GM19452 (cell line): Measurements from ENCODE around the gene RAB11FIP4.
"Not testable (repeated sequence)": the region's sequence is repeated elsewhere in the genome, so short reads cannot be mapped to it uniquely, and the experiment has no call there.

ENCODE experiments used
- ATAC-seq: cut with Tn5 transposase; IDR thresholded peaks from one replicate; pipeline ENCODE4 v1.9.1; 2021; ENCODE audit not compliant: unreplicated experiment

The RAB11FIP4 gene, protein sequence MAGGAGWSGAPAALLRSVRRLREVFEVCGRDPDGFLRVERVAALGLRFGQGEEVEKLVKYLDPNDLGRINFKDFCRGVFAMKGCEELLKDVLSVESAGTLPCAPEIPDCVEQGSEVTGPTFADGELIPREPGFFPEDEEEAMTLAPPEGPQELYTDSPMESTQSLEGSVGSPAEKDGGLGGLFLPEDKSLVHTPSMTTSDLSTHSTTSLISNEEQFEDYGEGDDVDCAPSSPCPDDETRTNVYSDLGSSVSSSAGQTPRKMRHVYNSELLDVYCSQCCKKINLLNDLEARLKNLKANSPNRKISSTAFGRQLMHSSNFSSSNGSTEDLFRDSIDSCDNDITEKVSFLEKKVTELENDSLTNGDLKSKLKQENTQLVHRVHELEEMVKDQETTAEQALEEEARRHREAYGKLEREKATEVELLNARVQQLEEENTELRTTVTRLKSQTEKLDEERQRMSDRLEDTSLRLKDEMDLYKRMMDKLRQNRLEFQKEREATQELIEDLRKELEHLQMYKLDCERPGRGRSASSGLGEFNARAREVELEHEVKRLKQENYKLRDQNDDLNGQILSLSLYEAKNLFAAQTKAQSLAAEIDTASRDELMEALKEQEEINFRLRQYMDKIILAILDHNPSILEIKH

GRCh38 chr17:31391496-31391949 is at the start of gene RAB11FIP4:
TSS of gene RAB11FIP4 (plus strand) at chr17:31391675. CDS start at chr17:31391853, 178 bp downstream.
- no peak for ATAC-seq

DNA sequence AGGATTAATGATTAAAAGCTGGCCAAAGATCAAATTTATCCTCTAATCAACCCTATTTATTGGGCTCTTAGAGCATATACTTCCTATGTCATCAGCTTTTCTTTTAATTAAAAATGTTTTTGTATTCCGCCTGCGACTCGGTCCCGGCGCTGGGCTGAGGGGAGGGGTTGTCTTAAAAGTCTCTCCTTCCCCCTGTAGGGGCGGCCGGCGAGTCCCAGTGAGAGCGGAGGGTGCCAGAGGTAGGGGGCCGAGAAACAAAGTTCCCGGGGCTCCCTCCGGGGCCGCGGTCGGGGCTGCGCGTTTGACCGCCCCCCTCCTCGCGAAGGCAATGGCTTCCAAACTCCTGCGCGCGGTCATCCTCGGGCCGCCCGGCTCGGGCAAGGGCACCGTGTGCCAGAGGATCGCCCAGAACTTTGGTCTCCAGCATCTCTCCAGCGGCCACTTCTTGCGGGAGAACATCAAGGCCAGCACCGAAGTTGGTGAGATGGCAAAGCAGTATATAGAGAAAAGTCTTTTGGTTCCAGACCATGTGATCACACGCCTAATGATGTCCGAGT is 46.2 kb upstream of the RAB11FIP4 start:
- not testable (repeated sequence) for ATAC-seq

GRCh38 chr17:31349454-31349853 is 42.0 kb upstream of the RAB11FIP4 start:
- no peak for ATAC-seq

DNA sequence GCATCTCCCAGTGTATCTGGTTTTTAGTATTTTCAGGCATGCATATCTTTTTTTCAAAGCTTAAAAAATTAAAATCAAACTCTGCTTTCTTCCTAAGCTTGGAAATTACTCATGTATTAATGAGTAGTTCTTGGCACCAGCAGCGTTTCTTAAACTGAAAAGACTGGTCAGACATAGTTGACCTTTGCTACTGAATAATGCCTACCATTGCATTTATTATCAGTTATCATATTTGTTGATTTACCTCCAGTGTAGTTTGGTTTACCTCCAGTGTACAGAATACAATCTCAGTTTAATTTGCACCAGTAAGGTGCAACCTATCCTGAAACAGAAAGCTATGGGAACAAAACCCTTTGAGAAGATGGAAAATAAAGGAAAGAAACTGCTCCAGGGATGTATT is 35.5 kb upstream of the RAB11FIP4 start:
- ATAC-seq = no peak

- ATAC-seq = no peak
Measured at GRCh38 chr17:31357091-31357490, 34.4 kb upstream of the RAB11FIP4 start.

DNA sequence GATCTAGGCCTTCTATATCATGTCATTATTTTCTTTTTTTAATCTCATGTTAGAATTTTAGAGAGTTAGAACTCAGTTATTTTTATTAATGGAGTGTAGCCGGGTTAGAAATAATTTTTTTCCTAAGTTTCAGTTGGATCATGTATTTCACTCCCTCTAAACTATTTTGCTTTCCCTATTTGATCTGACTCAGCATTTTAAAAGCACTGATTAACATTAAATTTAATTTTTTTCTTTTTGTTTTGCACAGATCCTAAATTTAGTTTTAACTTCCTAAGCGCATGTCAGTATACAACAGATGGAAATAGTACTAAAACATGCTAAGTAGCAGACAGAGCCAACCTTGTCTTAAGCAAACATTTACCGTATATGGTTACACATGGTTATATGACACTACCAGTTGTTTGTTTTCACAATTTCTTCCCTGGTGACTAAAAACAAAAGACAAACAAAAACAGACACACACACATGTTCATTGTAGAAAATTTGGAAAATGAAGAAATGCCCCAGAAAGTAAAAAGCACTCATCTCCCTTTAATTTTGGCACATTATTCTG is 33.6 kb upstream of the RAB11FIP4 start:
- no peak for ATAC-seq

DNA sequence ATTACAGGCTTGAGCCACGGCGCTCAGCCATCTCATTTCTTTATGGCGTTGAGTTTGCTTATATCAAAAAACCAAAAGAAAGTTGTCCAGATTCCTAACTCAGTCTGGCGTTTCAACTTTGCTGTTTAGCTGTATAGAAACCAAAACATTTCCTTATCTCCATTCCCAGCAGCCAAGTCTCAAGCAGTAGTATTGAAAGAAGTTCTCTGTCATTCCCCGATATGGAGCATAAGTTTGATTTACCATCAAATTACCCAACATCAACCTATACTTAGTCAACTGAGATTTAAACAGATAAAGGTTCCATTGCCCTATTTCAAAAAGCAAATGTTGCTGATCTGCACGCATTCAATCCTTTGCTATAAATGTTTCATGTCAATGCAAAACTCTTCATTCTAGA is 27.5 kb upstream of the RAB11FIP4 start:
- ATAC-seq = no peak

- ATAC-seq = no peak
Measured at GRCh38 chr17:31366088-31366487, 25.4 kb upstream of the RAB11FIP4 start.

GRCh38 chr17:31369266-31369665 is 22.2 kb upstream of the RAB11FIP4 start:
- no peak for ATAC-seq

- ATAC-seq = no peak
Measured at GRCh38 chr17:31371511-31372097, 19.9 kb upstream of the RAB11FIP4 start.

DNA sequence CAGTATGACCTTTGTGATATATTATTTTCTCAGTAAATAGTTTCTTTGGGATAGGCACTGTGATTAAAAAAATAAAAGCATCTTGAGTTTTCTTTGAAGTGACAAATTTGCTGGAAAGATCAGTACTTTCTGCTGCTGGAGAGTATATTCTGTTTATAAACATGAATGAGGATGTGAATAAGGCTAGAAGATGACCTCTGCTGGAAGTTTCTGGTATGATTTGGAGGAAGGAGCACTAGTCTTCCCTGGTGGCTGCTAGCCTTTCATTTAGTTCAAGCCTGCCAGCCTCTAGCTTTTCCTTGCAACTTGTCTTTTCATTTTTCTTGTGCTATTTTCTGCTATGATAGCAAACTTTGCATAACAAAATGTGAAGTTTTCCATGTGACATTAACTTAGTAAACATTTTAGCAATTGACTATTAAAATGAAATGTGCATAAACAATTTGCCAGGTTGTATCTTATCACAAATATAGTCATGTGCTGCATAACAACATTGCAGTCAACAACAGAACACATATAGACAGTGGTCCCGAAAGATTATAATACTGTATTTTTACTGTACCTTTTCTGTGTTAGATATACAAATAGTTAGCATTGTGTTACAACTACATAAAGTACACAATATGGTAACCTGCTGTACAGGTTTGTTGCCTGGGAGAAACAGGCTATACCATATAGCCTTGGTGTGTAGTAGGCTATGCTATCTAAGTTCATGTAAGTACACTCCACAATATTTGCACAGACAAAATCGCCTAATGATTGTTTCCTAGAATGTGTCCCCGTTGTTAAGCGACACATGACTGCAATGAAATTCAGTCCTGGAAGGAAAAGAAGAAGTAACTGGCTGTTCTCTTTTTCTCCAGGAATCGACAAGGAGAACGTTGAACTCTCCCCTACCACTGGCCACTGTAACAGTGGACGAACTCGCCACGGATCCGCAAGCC is 18.1 kb upstream of the RAB11FIP4 start:
- ATAC-seq = no peak

GRCh38 chr17:31374094-31374447 is 17.4 kb upstream of the RAB11FIP4 start:
- ATAC-seq = no peak

- ATAC-seq = no peak
Measured at GRCh38 chr17:31374503-31374902, 17.0 kb upstream of the RAB11FIP4 start.

DNA sequence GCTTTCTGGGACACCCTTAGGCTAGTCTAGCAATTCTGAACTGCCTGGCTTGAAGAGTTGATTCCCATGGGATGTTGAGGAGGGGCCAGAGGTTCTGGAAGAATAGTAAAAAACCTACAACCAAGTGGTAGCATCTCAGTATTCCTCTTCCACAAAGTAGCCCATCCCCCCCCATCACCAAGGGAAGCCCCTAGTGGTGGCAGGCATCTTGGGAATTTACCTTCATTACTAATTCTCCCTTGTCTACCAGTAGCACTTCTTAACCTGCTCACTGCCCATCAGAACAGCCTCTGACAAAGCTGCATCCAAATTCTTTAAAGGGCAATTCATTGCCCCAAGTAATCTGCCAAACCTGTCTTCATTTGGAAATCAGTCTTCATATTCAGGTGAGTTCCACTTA is 12.8 kb upstream of the RAB11FIP4 start:
- no peak for ATAC-seq

DNA sequence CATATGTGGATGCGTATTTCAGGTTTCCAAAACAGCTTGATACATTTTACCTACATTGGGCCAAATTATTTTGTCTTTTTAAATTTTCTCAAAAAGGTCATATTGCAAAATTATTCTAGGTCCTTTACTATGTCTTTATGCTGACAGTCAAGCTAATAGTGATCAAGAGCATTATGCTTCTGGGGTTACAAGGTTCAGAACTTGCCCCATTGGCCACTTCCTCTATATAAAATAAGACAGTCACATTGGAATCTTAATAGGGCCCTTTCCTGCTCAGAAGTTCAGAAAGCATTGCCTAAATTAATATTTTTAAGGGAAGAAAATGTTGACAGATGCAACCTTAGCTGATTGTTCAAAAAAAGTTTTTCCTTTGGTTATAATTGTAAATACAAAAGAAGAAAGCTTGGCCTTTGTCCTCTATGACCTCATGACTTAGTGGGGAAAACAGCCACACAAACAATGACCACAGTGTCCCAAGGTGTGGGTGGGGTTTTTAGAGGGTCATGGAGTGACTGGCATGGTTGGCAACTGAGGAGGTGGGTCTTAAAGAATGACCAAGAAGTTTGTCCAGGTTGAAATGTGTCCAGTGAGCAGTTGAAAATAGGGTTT is 11.8 kb upstream of the RAB11FIP4 start:
- no peak for ATAC-seq

- no peak for ATAC-seq
Measured at GRCh38 chr17:31381165-31381668, 10.3 kb upstream of the RAB11FIP4 start.

DNA sequence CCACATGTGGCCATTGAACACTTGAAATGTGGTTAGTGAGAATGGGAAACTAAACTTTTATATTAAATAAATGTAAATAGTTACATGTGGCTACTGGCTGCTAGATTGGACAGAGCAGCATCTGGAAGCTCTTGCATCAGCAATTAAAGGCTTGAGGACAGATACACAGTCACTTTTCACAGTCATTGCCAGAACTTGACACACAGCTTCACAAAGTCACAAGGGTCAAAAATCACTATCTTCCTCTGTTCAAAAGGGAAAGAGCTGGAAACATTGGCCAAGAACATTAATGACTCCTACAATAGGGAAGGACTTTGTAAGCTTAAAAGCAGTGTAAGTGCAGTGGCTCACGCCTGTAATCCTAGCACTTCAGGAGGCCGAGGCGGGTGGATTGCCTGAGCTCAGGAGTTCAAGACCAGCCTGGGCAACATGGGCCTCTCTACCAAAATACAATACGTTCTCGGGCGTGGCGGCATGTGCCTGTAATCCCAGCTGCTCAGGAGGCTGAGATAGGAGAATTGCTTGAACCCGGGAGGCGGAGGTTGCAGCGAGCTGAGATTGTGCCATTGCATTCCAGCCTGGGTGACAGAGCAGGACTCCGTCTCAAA is 8.7 kb upstream of the RAB11FIP4 start:
- not testable (repeated sequence) for ATAC-seq

DNA sequence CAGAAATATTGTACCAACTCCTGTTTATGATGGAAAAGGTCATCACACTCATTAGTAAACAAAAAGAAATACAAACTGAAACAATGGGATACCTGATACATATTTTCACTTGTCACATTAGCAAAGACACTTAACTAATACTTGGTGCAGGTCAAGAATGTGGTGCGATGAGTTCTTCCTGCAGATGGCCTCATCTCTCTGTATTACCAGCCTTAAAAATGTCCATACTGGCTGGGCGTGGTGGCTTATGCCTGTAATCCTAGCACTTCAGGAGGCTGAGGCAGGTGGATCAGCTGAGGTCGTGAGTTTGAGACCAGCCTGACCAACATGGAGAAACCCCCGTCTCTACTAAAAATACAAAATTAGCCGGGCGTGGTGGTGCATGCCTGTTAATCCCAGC is 8.0 kb upstream of the RAB11FIP4 start:
- not testable (repeated sequence) for ATAC-seq
